ENCODE results near the gene FARS2.

DNA sequence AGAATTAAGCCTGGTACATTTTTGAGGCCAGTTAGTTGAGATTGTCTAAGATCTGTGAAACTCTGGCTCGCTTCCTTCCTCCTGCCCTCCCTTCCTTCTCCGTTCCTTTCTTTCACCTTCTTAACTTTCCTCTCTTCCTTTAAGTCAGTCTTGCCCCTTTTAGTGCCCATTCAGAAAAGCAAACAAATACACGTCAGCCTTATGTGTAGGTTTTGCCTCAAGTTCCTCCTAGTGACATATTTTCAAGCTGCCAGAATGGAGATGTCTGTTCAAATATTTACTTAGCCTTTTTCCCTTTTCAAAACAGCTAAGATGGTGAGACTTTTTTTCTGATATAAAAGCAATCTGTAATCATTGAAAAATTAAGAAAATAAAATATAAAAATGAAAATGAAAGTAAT lies 178.4 kb downstream of the FARS2 start:
- TF ChIP-seq, protein P1, sequence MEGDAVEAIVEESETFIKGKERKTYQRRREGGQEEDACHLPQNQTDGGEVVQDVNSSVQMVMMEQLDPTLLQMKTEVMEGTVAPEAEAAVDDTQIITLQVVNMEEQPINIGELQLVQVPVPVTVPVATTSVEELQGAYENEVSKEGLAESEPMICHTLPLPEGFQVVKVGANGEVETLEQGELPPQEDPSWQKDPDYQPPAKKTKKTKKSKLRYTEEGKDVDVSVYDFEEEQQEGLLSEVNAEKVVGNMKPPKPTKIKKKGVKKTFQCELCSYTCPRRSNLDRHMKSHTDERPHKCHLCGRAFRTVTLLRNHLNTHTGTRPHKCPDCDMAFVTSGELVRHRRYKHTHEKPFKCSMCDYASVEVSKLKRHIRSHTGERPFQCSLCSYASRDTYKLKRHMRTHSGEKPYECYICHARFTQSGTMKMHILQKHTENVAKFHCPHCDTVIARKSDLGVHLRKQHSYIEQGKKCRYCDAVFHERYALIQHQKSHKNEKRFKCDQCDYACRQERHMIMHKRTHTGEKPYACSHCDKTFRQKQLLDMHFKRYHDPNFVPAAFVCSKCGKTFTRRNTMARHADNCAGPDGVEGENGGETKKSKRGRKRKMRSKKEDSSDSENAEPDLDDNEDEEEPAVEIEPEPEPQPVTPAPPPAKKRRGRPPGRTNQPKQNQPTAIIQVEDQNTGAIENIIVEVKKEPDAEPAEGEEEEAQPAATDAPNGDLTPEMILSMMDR (IDR thresholded peaks at IDR 0.05): no peak
- no peak for TF ChIP-seq ZNF121 (CRISPR knock-in tag; IDR thresholded peaks at IDR 0.05)
- TF ChIP-seq CREB1 (CRISPR knock-in tag; IDR thresholded peaks at IDR 0.05): no peak
- TF ChIP-seq, protein P2, sequence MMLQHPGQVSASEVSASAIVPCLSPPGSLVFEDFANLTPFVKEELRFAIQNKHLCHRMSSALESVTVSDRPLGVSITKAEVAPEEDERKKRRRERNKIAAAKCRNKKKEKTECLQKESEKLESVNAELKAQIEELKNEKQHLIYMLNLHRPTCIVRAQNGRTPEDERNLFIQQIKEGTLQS (CRISPR knock-in tag; conservative IDR thresholded peaks at IDR 0.05): no peak
- no peak for TF ChIP-seq ATF1 (CRISPR knock-in tag; IDR thresholded peaks at IDR 0.05)

All from WTC11 (cell line).